SK-N-SH (cell line): ENCODE results near the gene EXOC3L1.
A peak's percentile ranks its signal among the peaks of the same experiment; 100 is the strongest.

Experiments used
- FOXJ3 ChIP-seq: sonication (generic); formaldehyde crosslinking; IDR thresholded peaks from 2 replicates; pipeline ENCODE4 v1.5.1; 2020; ENCODE audit warnings: mild to moderate bottlenecking, missing genetic modification reagents
- POLR2AphosphoS5 ChIP-seq: IDR thresholded peaks from 2 replicates; pipeline ENCODE4 v1.6.1; 2012; ENCODE audit warnings: low read depth, low read length

GRCh38 chr16:67170168-67170948 is 19.6 kb downstream of the EXOC3L1 start, which contains the start of gene NOL3:
- TF ChIP-seq FOXJ3 (CRISPR knock-in tag) (no peak), POLR2AphosphoS5 (peak; percentile 39; the same call in 1 of the 2 replicates)
